ENCODE data around the gene UNC119B. TPM values are rescaled to one million over a fixed set of nuclear protein-coding genes. Genes with fewer than 3 reads are reported as not detected.

The UNC119B gene
- total and polyA plus RNA-seq, 2 of the 4 experiments (the other 2 are of a cell fraction), result 8.4 to 21.6 TPM

- WGBS, 2 experiments (ENCODE audit: extremely low coverage in 2 of 2, insufficient read length in 1 of 2), result no CpG with 5 or more reads among the region's 8 CpGs
- Histone ChIP-seq H3K56ac (ENCODE audit: extremely low read depth, insufficient read depth, low read length) (no peak overlapping the region), H2AK9ac (replicated peaks; ENCODE audit: low read depth, low read length, poor library complexity) (no peak overlapping the region), H3K4ac (ENCODE audit: low read depth, low read length) (no peak overlapping the region), H4K8ac (ENCODE audit: low read depth in 2 of 2, low read length in 2 of 2) (no peak overlapping the region), H3K4me3 (ENCODE audit: insufficient read depth, low read depth, low read length) (no peak overlapping the region), H2AK5ac (ENCODE audit: low read depth, low read length) (no peak overlapping the region), H4K5ac (ENCODE audit: low read depth, low read length) (no peak overlapping the region), H2BK5ac (ENCODE audit: low read depth, low read length, poor library complexity, severe bottlenecking) (no peak overlapping the region), H3K4me2 (ENCODE audit: low read depth, low read length) (no peak overlapping the region), H3K27me3 (ENCODE audit: control insufficient read depth, insufficient read depth, low read length) (peaks cover 6% of the 10 kb centered on the region), H4K91ac (ENCODE audit: insufficient read depth, low read depth, low read length) (no peak overlapping the region), H2BK120ac (ENCODE audit: low read depth, low read length) (no peak overlapping the region), H3K14ac (replicated peaks; ENCODE audit: low read depth, low read length) (no peak overlapping the region), H2BK15ac (ENCODE audit: low read depth, low read length) (no peak overlapping the region), H3K9ac (ENCODE audit: low read depth, low read length) (no peak overlapping the region), H3K36me3 (ENCODE audit: control insufficient read depth, insufficient read depth, low read length) (no peaks in the 10 kb centered on the region), H3K23ac (ENCODE audit: low read depth, low read length) (no peak overlapping the region), H3K18ac (ENCODE audit: low read depth, low read length) (no peak overlapping the region), H2AFZ (replicated peaks; ENCODE audit: low read length, poor library complexity) (no peak overlapping the region), H3K79me1 (ENCODE audit: low read depth in 1 of 2, low read length in 2 of 2) (no peaks in the 10 kb centered on the region), H3K9me3 (ENCODE audit: control insufficient read depth, insufficient read depth, low read length) (no peaks in the 10 kb centered on the region), H3K4me1 (ENCODE audit: control insufficient read depth, insufficient read depth, low read length) (no peaks in the 10 kb centered on the region), H3K9me1 (ENCODE audit: insufficient read depth, low read length) (no peaks in the 10 kb centered on the region), H4K20me1 (ENCODE audit: insufficient read depth, low read length) (no peaks in the 10 kb centered on the region), H3K27ac (ENCODE audit: insufficient read depth, low read length) (no peak overlapping the region), H2BK20ac (ENCODE audit: low read depth, low read length) (no peak overlapping the region)
- ATAC-seq (ENCODE audit: low read depth) (no peak), DNase-seq (no peak)
- intact Hi-C loops (cut with micrococcal nuclease), result no loop called here
- POLR2A ChIA-PET (ENCODE audit: unreplicated experiment), result no interaction called here
- no TSS peak for BruUV-seq (replicated peaks)
- TF ChIP-seq MAZ (IDR thresholded peaks at IDR 0.05; ENCODE audit: borderline replicate concordance, low read depth, low read length) (no peak), MAFK (IDR thresholded peaks at IDR 0.05; ENCODE audit: low read depth, low read length) (no peak), SMC3 (IDR thresholded peaks at IDR 0.05; ENCODE audit: low read depth, low read length) (no peak), MXI1 (IDR thresholded peaks at IDR 0.05; ENCODE audit: borderline replicate concordance, low read depth, low read length) (no peak), RAD21 (IDR thresholded peaks at IDR 0.05; ENCODE audit: low read length) (no peak), RFX5 (IDR thresholded peaks at IDR 0.05; ENCODE audit: low read depth, low read length) (no peak), CEBPB (IDR thresholded peaks at IDR 0.05; ENCODE audit: low read depth, low read length) (no peak), FOS (IDR thresholded peaks at IDR 0.05; ENCODE audit: low read depth, low read length) (no peak), CTCF (conservative IDR thresholded peaks at IDR 0.05; ENCODE audit: low read depth, low read length) (no peak), RCOR1 (IDR thresholded peaks at IDR 0.05; ENCODE audit: insufficient replicate concordance, low read length) (no peak), CHD1 (IDR thresholded peaks at IDR 0.05; ENCODE audit: low read depth, low read length) (no peak), POLR2A (IDR thresholded peaks at IDR 0.05; ENCODE audit: low read depth, low read length) (no peak), NFE2L2 (IDR thresholded peaks at IDR 0.05; ENCODE audit: low read depth, low read length) (no peak)
- TF ChIP-seq, protein P1, sequence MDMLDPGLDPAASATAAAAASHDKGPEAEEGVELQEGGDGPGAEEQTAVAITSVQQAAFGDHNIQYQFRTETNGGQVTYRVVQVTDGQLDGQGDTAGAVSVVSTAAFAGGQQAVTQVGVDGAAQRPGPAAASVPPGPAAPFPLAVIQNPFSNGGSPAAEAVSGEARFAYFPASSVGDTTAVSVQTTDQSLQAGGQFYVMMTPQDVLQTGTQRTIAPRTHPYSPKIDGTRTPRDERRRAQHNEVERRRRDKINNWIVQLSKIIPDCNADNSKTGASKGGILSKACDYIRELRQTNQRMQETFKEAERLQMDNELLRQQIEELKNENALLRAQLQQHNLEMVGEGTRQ (IDR thresholded peaks at IDR 0.05; ENCODE audit: low read depth, low read length), result no peak
- TF ChIP-seq, protein P2, sequence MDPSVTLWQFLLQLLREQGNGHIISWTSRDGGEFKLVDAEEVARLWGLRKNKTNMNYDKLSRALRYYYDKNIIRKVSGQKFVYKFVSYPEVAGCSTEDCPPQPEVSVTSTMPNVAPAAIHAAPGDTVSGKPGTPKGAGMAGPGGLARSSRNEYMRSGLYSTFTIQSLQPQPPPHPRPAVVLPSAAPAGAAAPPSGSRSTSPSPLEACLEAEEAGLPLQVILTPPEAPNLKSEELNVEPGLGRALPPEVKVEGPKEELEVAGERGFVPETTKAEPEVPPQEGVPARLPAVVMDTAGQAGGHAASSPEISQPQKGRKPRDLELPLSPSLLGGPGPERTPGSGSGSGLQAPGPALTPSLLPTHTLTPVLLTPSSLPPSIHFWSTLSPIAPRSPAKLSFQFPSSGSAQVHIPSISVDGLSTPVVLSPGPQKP (IDR thresholded peaks at IDR 0.05; ENCODE audit: borderline replicate concordance, low read depth, low read length), result no peak
- CTCF ChIA-PET, result no interaction called here
- dilution Hi-C loops (cut with HindIII; ENCODE audit: low sequenced_read_pairs, unreplicated experiment), result no loop called here
- in situ Hi-C loops (cut with MboI; ENCODE audit: low sequenced_read_pairs), result no loop called here
Measured at GRCh38 chr12:120678572-120678971, 31.7 kb upstream of the UNC119B start.

All from IMR-90 (cell line).